ENCODE data around the gene ELL2. TPM values are rescaled to one million over a fixed set of nuclear protein-coding genes. Genes with fewer than 3 reads are reported as not detected.

Gene ELL2
- total RNA-seq, 1 experiment from 2014 or later: 27.5 TPM

GRCh38 chr5:95912029-95912428, 49.6 kb downstream of the ELL2 start:
- Histone ChIP-seq H2BK120ac (ENCODE audit: low read depth, low read length, poor library complexity, severe bottlenecking) (no peak overlapping the region), H3K56ac (ENCODE audit: insufficient read length, low read depth, low read length) (no peak overlapping the region), H3K79me2 (ENCODE audit: insufficient read depth, low read length) (no peaks in the 10 kb centered on the region), H3K23me2 (ENCODE audit: insufficient read length, low read depth, low read length, poor library complexity, severe bottlenecking) (no peaks in the 10 kb centered on the region), H3K9ac (ENCODE audit: extremely low read depth, insufficient read length, low read length) (no peak overlapping the region), H4K91ac (ENCODE audit: insufficient read length, low read depth, low read length) (no peak overlapping the region), H4K5ac (ENCODE audit: insufficient read length, low read depth, low read length) (no peak overlapping the region), H2BK5ac (ENCODE audit: insufficient read length, low read length) (no peak overlapping the region), H2AFZ (ENCODE audit: low read length) (no peak overlapping the region), H3K9me3 (ENCODE audit: control insufficient read depth, low read depth, low read length) (no peaks in the 10 kb centered on the region), H3K27ac (ENCODE audit: insufficient read length, low read depth, low read length) (no peak overlapping the region), H2BK15ac (ENCODE audit: low read depth, low read length) (no peak overlapping the region), H4K8ac (replicated peaks; ENCODE audit: insufficient read length, low read depth, low read length) (no peak overlapping the region), H3K27me3 (ENCODE audit: insufficient read depth, low read length) (no peaks in the 10 kb centered on the region), H4K20me1 (ENCODE audit: control insufficient read depth, insufficient read depth, insufficient read length) (no peaks in the 10 kb centered on the region), H2AK5ac (ENCODE audit: insufficient read length, low read length) (no peak overlapping the region), H3K18ac (ENCODE audit: insufficient read length, low read depth, low read length) (no peak overlapping the region), H3K79me1 (ENCODE audit: insufficient read depth, low read depth, low read length, poor library complexity, severe bottlenecking) (no peaks in the 10 kb centered on the region), H2BK12ac (ENCODE audit: insufficient read length, low read depth, low read length) (no peak overlapping the region), H3K14ac (ENCODE audit: insufficient read depth, low read length) (no peak overlapping the region), H3T11ph (ENCODE audit: low read length) (no peak overlapping the region), H3K23ac (ENCODE audit: insufficient read length, low read depth, low read length) (no peak overlapping the region), H3K4me1 (ENCODE audit: insufficient read depth, low read length) (no peaks in the 10 kb centered on the region; the same call in 1 of the 2 replicates), H3K4ac (ENCODE audit: low read depth, low read length) (no peak overlapping the region), H2BK20ac (ENCODE audit: low read depth, low read length, poor library complexity, severe bottlenecking) (no peak overlapping the region), H3K4me2 (ENCODE audit: insufficient read depth, insufficient read length, low read length) (no peak overlapping the region)
- no peak for DNase-seq
- TF ChIP-seq CTCF (conservative IDR thresholded peaks at IDR 0.05): no peak
- peaks cover 0 to 3% (median 1%) of the 10 kb centered on the region in 3 experiments; a peak in 2 of 7 replicates for H3K36me3 Mint-ChIP-seq (ENCODE audit: insufficient read depth in 1 of 3, low read depth in 3 of 3)
- no peaks in the 10 kb centered on the region for H3K27me3 Mint-ChIP-seq (ENCODE audit: low read depth)
- peak overlapping the region in 1 of 3 experiments; percentile 4; a peak in 1 of 7 replicates for H3K27ac Mint-ChIP-seq
- no peak overlapping the region for H3K4me3 Mint-ChIP-seq
- no peaks in the 10 kb centered on the region for H3K9me3 Mint-ChIP-seq
- WGBS (ENCODE audit: extremely low coverage, insufficient read length, low lambda C conversion rate): no CpG with 5 or more reads among the region's 2 CpGs
- H3K4me1 Mint-ChIP-seq: peaks cover 29 to 37% of the 10 kb centered on the region in 2 experiments
